Measurements from ENCODE around the gene FAM200C. TPM values are rescaled to one million over a fixed set of nuclear protein-coding genes. Genes with fewer than 3 reads are reported as not detected.

Gene FAM200C
- total and polyA plus RNA-seq, 2 of the 13 experiments (the other 11 are each of a cell fraction or from before 2014, with no cell fraction given) = 3.2 to 4.7 TPM

- TF ChIP-seq ZNF142 (CRISPR knock-in tag; IDR thresholded peaks at IDR 0.05) = no peak
- TF ChIP-seq ZNF639 (CRISPR knock-in tag; conservative IDR thresholded peaks at IDR 0.05) = no peak
- TF ChIP-seq DMAP1 (CRISPR knock-in tag; IDR thresholded peaks at IDR 0.05) = peak; percentile 58
- TF ChIP-seq ZFAT (CRISPR knock-in tag; conservative IDR thresholded peaks at IDR 0.05) = no peak
- no peak for TF ChIP-seq HNF4G (IDR thresholded peaks at IDR 0.05; ENCODE audit: borderline replicate concordance, low read depth, low read length)
- TF ChIP-seq HNF4G (CRISPR knock-in tag; IDR thresholded peaks at IDR 0.05; ENCODE audit: borderline replicate concordance, low read depth) = no peak
- TF ChIP-seq ZNF780A (CRISPR knock-in tag; IDR thresholded peaks at IDR 0.05) = no peak
- TF ChIP-seq NFKB2 (CRISPR knock-in tag; IDR thresholded peaks at IDR 0.05; ENCODE audit: borderline replicate concordance) = no peak
- 0 out of 2 replicates have a peak, but pooled peaks have one; percentile 33 for TF ChIP-seq MXD4 (CRISPR knock-in tag; IDR thresholded peaks at IDR 0.05)
- no peak for TF ChIP-seq ZBTB34 (CRISPR knock-in tag; IDR thresholded peaks at IDR 0.05)
- 0 out of 2 replicates have a peak, but pooled peaks have one; percentile 19 for TF ChIP-seq FOXC1 (CRISPR knock-in tag; IDR thresholded peaks at IDR 0.05; ENCODE audit: borderline replicate concordance)
- TF ChIP-seq ZNF263 (CRISPR knock-in tag; IDR thresholded peaks at IDR 0.05) = no peak
- TF ChIP-seq KDM2A (CRISPR knock-in tag; IDR thresholded peaks at IDR 0.05; ENCODE audit: borderline replicate concordance, low read depth) = no peak
- TF ChIP-seq ZNF775 (CRISPR knock-in tag; IDR thresholded peaks at IDR 0.05; ENCODE audit: borderline replicate concordance) = no peak
- no peak for TF ChIP-seq ZNF550 (CRISPR knock-in tag; IDR thresholded peaks at IDR 0.05; ENCODE audit: borderline replicate concordance)
- TF ChIP-seq TAF1 (CRISPR knock-in tag; IDR thresholded peaks at IDR 0.05) = peak; percentile 75
- no peak for TF ChIP-seq TP53 (CRISPR knock-in tag; conservative IDR thresholded peaks at IDR 0.05)
- no peak for TF ChIP-seq SKI (IDR thresholded peaks at IDR 0.05; ENCODE audit: partially characterized antibody)
- TF ChIP-seq SUZ12 (IDR thresholded peaks at IDR 0.05; ENCODE audit: low read depth, low read length) = no peak
- no peak for TF ChIP-seq GMEB2 (CRISPR knock-in tag; IDR thresholded peaks at IDR 0.05; ENCODE audit: low read depth)
Measured at GRCh38 chr5:160418561-160419457, 19.0 kb upstream of the FAM200C start, which contains the start of gene SLU7 (continued).

Data from HepG2 (cell line).